ENCODE data around the gene ZNF175. TPM values are rescaled to one million over a fixed set of nuclear protein-coding genes. Genes with fewer than 3 reads are reported as not detected.

ZNF175 gene
- total RNA-seq, 1 experiment from 2014 or later, result 9.3 TPM

GRCh38 chr19:51640386-51640785, 69.3 kb downstream of the ZNF175 start:
- H3K9me3 ChIP-seq (ENCODE audit: control insufficient read depth in 1 of 2, insufficient read depth in 1 of 2, low read depth in 1 of 2, low read length in 2 of 2), result no peaks in the 10 kb centered on the region
- no peaks in the 10 kb centered on the region for H3K79me2 ChIP-seq (ENCODE audit: insufficient read depth, low read length)
- no peak overlapping the region for H3K27ac ChIP-seq (ENCODE audit: low read depth, low read length)
- no peak overlapping the region for H3K4me3 ChIP-seq (replicated peaks in 1 of 2; ENCODE audit: low read depth in 1 of 2, low read length in 2 of 2)
- H3K9me2 ChIP-seq (ENCODE audit: insufficient read depth), result no peaks in the 10 kb centered on the region
- H3K4me2 ChIP-seq (ENCODE audit: low read length), result no peak overlapping the region
- H3K27me3 ChIP-seq (ENCODE audit: insufficient read depth, low read length), result peaks cover 59% of the 10 kb centered on the region
- ChIA-PET RAD21 (ENCODE audit: low non-redundant PET in 1 of 2, low total read pairs in 2 of 2, uncharacterized antibody in 2 of 2, unreplicated experiment in 2 of 2) (no interaction called here), CTCF (interaction anchor here (1.6 kb wide), 1 partner anchor 17 kb away, joined by 7 read pairs; no protein-coding TSS in a partner anchor), POLR2A (no interaction called here)
- no peak overlapping the region for H3K9ac ChIP-seq (ENCODE audit: low read length)
- H2AFZ ChIP-seq (ENCODE audit: low read depth, low read length, poor library complexity, severe bottlenecking), result no peak overlapping the region
- H4K20me1 ChIP-seq (ENCODE audit: insufficient read depth), result no peaks in the 10 kb centered on the region
- no peaks in the 10 kb centered on the region for H3K36me3 ChIP-seq (ENCODE audit: control insufficient read depth in 1 of 2, insufficient read depth in 2 of 2, low read length in 2 of 2)
- intact Hi-C loops (cut with micrococcal nuclease), result no loop called here
- no peaks in the 10 kb centered on the region for H3K4me1 ChIP-seq (ENCODE audit: control insufficient read depth in 1 of 2, insufficient read depth in 2 of 2, low read length in 2 of 2)
- TF ChIP-seq CEBPB (IDR thresholded peaks at IDR 0.05; ENCODE audit: low read depth), result no peak
- TF ChIP-seq ZFX (IDR thresholded peaks at IDR 0.05), result no peak
- no peak for TF ChIP-seq CTCF (IDR thresholded peaks at IDR 0.05 in 2 of 3, conservative IDR thresholded peaks at IDR 0.05 in 1 of 3; ENCODE audit: borderline replicate concordance in 1 of 3, insufficient read depth in 1 of 3, low read depth in 2 of 3, low read length in 2 of 3)
- TF ChIP-seq JUND (IDR thresholded peaks at IDR 0.05), result no peak
- no peak for TF ChIP-seq RAD21 (IDR thresholded peaks at IDR 0.05; ENCODE audit: low read depth)
- TF ChIP-seq FOSL1 (IDR thresholded peaks at IDR 0.05; ENCODE audit: low read depth), result no peak
- TF ChIP-seq SP1 (IDR thresholded peaks at IDR 0.05; ENCODE audit: low read depth), result no peak
- TF ChIP-seq ZBTB33 (IDR thresholded peaks at IDR 0.05; ENCODE audit: extremely low read depth, insufficient replicate concordance, low read length), result no peak
- TF ChIP-seq, protein P1, sequence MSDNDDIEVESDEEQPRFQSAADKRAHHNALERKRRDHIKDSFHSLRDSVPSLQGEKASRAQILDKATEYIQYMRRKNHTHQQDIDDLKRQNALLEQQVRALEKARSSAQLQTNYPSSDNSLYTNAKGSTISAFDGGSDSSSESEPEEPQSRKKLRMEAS (IDR thresholded peaks at IDR 0.05), result no peak
- no peak for TF ChIP-seq YY1 (IDR thresholded peaks at IDR 0.05; ENCODE audit: extremely low read depth, insufficient replicate concordance, low read depth, low read length)
- TF ChIP-seq TCF7L2 (IDR thresholded peaks at IDR 0.05; ENCODE audit: borderline replicate concordance, extremely low read depth, insufficient read depth, insufficient read length), result no peak
- no peak for TF ChIP-seq ELF1 (IDR thresholded peaks at IDR 0.05; ENCODE audit: borderline replicate concordance, low read depth)
- TF ChIP-seq POLR2A (IDR thresholded peaks at IDR 0.05; ENCODE audit: borderline replicate concordance, extremely low read depth, insufficient read depth, insufficient read length), result no peak
- no peak for TF ChIP-seq CBX3 (IDR thresholded peaks at IDR 0.05; ENCODE audit: low read depth)
- ATAC-seq, result no peak
- DNase-seq (ENCODE audit: low read depth, low spot score), result no peak
- BruUV-seq (replicated peaks), result no TSS peak

Measured in HCT116 (cell line).